Lung (tissue), 12 donors: ENCODE measurements around the gene AFAP1. TPM values are rescaled to one million over a fixed set of nuclear protein-coding genes. Genes with fewer than 3 reads are reported as not detected.

Experiments used
- ATAC-seq: fragments of 200-7000 bp; cut with Tn5 transposase; one replicate; pipeline ENCODE4 v1.9.1; 2020; ENCODE audit warnings: moderate number of reproducible peaks; ENCODE audit not compliant: insufficient read depth, low FRiP score
- DNase-seq, 3 donors: peaks; one replicate each; pipeline ENCODE4 v3.0.0-alpha.2; 2013 to 2017
- H3K27ac ChIP-seq, 2 donors: one replicate each; pipeline ENCODE4 v1.5.1; 2013; ENCODE audit warnings: mild to moderate bottlenecking in 2 of 2, moderate library complexity in 2 of 2, control low read depth in 1 of 2, inconsistent platforms in 1 of 2, low read depth in 1 of 2, low read length in 1 of 2
- H3K27me3 ChIP-seq, 3 donors: one replicate each; pipeline ENCODE4 v1.5.1; 2013; ENCODE audit warnings: low read length in 2 of 3; ENCODE audit not compliant: control insufficient read depth in 3 of 3, insufficient read depth in 3 of 3
- H3K36me3 ChIP-seq, 4 donors: one replicate each; pipeline ENCODE4 v1.5.1; 2013; ENCODE audit warnings: low read length in 4 of 4, mild to moderate bottlenecking in 1 of 4, moderate library complexity in 1 of 4; ENCODE audit not compliant: control insufficient read depth in 4 of 4, insufficient read depth in 4 of 4
- H3K4me1 ChIP-seq, 5 donors: one replicate each; pipeline ENCODE4 v1.5.1; 2013; ENCODE audit warnings: low read length in 5 of 5, mild to moderate bottlenecking in 2 of 5, moderate library complexity in 1 of 5; ENCODE audit not compliant: control insufficient read depth in 5 of 5, insufficient read depth in 5 of 5
- H3K4me3 ChIP-seq: one replicate; pipeline ENCODE4 v1.5.1; 2013; ENCODE audit warnings: mild to moderate bottlenecking, control low read depth, moderate library complexity
- H3K9ac ChIP-seq, 2 donors: one replicate each; pipeline ENCODE4 v1.5.1; 2013; ENCODE audit warnings: low read length in 2 of 2, control low read depth in 1 of 2; ENCODE audit not compliant: insufficient read depth in 1 of 2
- H3K9me3 ChIP-seq, 4 donors: one replicate each; pipeline ENCODE4 v1.5.1; 2013; ENCODE audit warnings: low read length in 3 of 4, mild to moderate bottlenecking in 1 of 4, moderate library complexity in 1 of 4; ENCODE audit not compliant: control insufficient read depth in 4 of 4, insufficient read depth in 3 of 4
- CTCF ChIP-seq: IDR thresholded peaks from 2 replicates; pipeline ENCODE4 v1.5.1; 2012; ENCODE audit warnings: mild to moderate bottlenecking; ENCODE audit errors: control extremely low read depth, extremely low read depth
- WGBS, 2 donors: extraction: QIAGEN DNeasy Blood & Tissue Kit; methylation state at CpG; one replicate each; pipeline ENCODE4 v1.1.7; 2013; 5-methylcytosine and 5-hydroxymethylcytosine counted together
- polyA plus RNA-seq, 2 donors: library from polyadenylated mRNA; stranded (reverse); fragments of 200-250 nt; gene quantifications; one replicate each; pipeline ENCODE4 v1.2.1, GENCODE V29; 2013
- total RNA-seq, 2 donors: library from RNA; depleted of rRNA in 1 of 2; stranded (reverse); fragments of >200 nt in 1 of 2; gene quantifications; one replicate each; pipeline ENCODE4 v1.2.1, GENCODE V29; 2014 to 2021
- donor health status: control.
- donor health status: control.
- donor health status: Bipolar disorder and iron deficiency.
- donor health status: healthy.
- donor health status: DM: yes; HTN: yes; CAD: no.

The AFAP1 gene
- total and polyA plus RNA-seq, 4 donors: 5.3 to 34.1 (median 12.3) TPM

- no peak overlapping the region for H3K4me3 ChIP-seq
- DNase-seq (no peak), ATAC-seq (no peak)
- 91 to 92% methylated on average over 11 to 13 of the region's 13 CpGs for WGBS, 2 donors
- TF ChIP-seq CTCF: no peak
- no peaks in the 10 kb centered on the region for H3K27me3 ChIP-seq
- H3K36me3 ChIP-seq: peaks cover 0 to 38% (median 27%) of the 10 kb centered on the region in 4 donors
- H3K27ac ChIP-seq: no peak overlapping the region
- no peak overlapping the region for H3K9ac ChIP-seq
- H3K4me1 ChIP-seq: no peaks in the 10 kb centered on the region
- H3K9me3 ChIP-seq: peaks cover 0 to 3% (median 0%) of the 10 kb centered on the region in 4 donors
These were observed 171.7 kb downstream of the AFAP1 start for GRCh38 chr4:7767966-7768365.

GRCh38 chr4:7767526-7767925, 172.1 kb downstream of the AFAP1 start:
- no peak for TF ChIP-seq CTCF
- Histone ChIP-seq H3K9me3 (peaks cover 0 to 3% (median 0%) of the 10 kb centered on the region in 4 donors), H3K4me1 (no peaks in the 10 kb centered on the region), H3K9ac (no peak overlapping the region), H3K4me3 (no peak overlapping the region), H3K27me3 (no peaks in the 10 kb centered on the region), H3K27ac (no peak overlapping the region), H3K36me3 (peaks cover 0 to 37% (median 27%) of the 10 kb centered on the region in 4 donors)
- DNase-seq (no peak), ATAC-seq (no peak)
- 71 to 91% methylated on average over 9 of the region's 9 CpGs for WGBS, 2 donors

- H3K36me3 ChIP-seq: peaks cover 0 to 34% (median 21%) of the 10 kb centered on the region in 4 donors
- no peak overlapping the region for H3K9ac ChIP-seq
- H3K4me3 ChIP-seq: no peak overlapping the region
- no peaks in the 10 kb centered on the region for H3K27me3 ChIP-seq
- H3K9me3 ChIP-seq: peaks cover 0 to 3% (median 0%) of the 10 kb centered on the region in 4 donors
- 88 to 92% methylated on average over 23 of the region's 23 CpGs for WGBS, 2 donors
- H3K4me1 ChIP-seq: no peaks in the 10 kb centered on the region
- no peak for TF ChIP-seq CTCF
- DNase-seq: no peak
- no peak overlapping the region for H3K27ac ChIP-seq
- ATAC-seq: no peak
These were observed 172.9 kb downstream of the AFAP1 start for GRCh38 chr4:7766661-7767345.
